Activated CD4-positive, alpha-beta T cell treated with anti-CD3 and anti-CD28 coated beads, Interleukin-2, amount 10 ng/mL, durations not matched to agents 7 days and 5 days (primary cell): ENCODE data around the gene SLC5A2. TPM values are rescaled to one million over a fixed set of nuclear protein-coding genes. Genes with fewer than 3 reads are reported as not detected.
"Not testable (repeated sequence)": the region's sequence is repeated elsewhere in the genome, so short reads cannot be mapped to it uniquely, and the experiment has no call there.

Experiments used
- CTCF ChIA-PET: fragments of 350-600 bp; sonication (Branson Sonifier 250); formaldehyde crosslinking; loops from one replicate; lab custom pipeline; 2021; ENCODE audit warnings: antibody characterized with exemption; lab: Charles Lee
- POLR2A ChIA-PET: fragments of 350-600 bp; sonication (Branson Sonifier 250); formaldehyde crosslinking; loops from one replicate; lab custom pipeline; 2021; ENCODE audit warnings: antibody characterized with exemption; lab: Charles Lee
- DNase-seq: peaks from one replicate; pipeline ENCODE4 v3.0.0-alpha.2; 2020
- H3K27ac Mint-ChIP-seq: one replicate; pipeline ENCODE4 v1.8.0; 2021; ENCODE audit warnings: mild to moderate bottlenecking, moderate library complexity, mixed read lengths
- H3K27me3 Mint-ChIP-seq: one replicate; pipeline ENCODE4 v1.8.0; 2021; ENCODE audit warnings: mixed read lengths
- H3K36me3 Mint-ChIP-seq: one replicate; pipeline ENCODE4 v1.8.0; 2021; ENCODE audit warnings: low read depth, mixed read lengths
- H3K4me1 Mint-ChIP-seq: one replicate; pipeline ENCODE4 v1.8.0; 2021; ENCODE audit warnings: mixed read lengths
- H3K4me3 Mint-ChIP-seq: one replicate; pipeline ENCODE4 v1.8.0; 2021; ENCODE audit warnings: mild to moderate bottlenecking, moderate library complexity, mixed read lengths
- H3K9me3 Mint-ChIP-seq: one replicate; pipeline ENCODE4 v1.8.0; 2021; ENCODE audit warnings: mixed read lengths
- total RNA-seq, 2 experiments: library from RNA; stranded (reverse); gene quantifications; one replicate each; pipeline ENCODE4 v1.2.3, GENCODE V29; 2021

The SLC5A2 gene
- total RNA-seq, 2 experiments from 2014 or later: 0.52 TPM; not detected in 1

GRCh38 chr16:31530405-31530804, 47.5 kb downstream of the SLC5A2 start:
- H3K9me3 Mint-ChIP-seq: no peaks in the 10 kb centered on the region
- POLR2A ChIA-PET: no interaction called here
- no peaks in the 10 kb centered on the region for H3K4me1 Mint-ChIP-seq
- H3K27me3 Mint-ChIP-seq: peaks cover 24% of the 10 kb centered on the region
- H3K27ac Mint-ChIP-seq: no peak overlapping the region
- DNase-seq: no peak
- CTCF ChIA-PET: no interaction called here
- H3K4me3 Mint-ChIP-seq: no peak overlapping the region
- H3K36me3 Mint-ChIP-seq: no peaks in the 10 kb centered on the region

DNA sequence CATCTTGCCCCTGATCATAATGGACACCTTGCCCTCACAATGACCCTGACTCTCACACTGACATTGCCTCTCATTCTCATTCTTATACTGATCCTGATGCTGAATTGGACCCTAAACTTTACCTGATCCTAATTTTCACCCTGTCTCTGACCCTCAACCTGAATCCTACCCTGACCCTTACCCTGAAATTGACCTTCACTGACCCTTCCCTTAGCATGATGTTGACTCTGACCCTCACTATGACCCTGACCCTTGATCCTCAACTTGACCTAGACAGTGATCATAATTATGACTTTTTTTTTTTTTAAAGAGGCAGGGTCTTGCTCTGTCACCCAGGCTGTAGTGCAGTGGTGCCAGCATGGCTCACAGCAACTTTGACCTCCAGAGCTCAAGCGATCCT, 48.2 kb downstream of the SLC5A2 start:
- POLR2A ChIA-PET: no interaction called here
- H3K4me1 Mint-ChIP-seq: no peaks in the 10 kb centered on the region

GRCh38 chr16:31532120-31532519, 49.2 kb downstream of the SLC5A2 start:
- DNase-seq: no peak
- Mint-ChIP-seq H3K36me3 (no peaks in the 10 kb centered on the region), H3K4me3 (no peak overlapping the region), H3K27ac (no peak overlapping the region), H3K4me1 (no peaks in the 10 kb centered on the region), H3K27me3 (peaks cover 32% of the 10 kb centered on the region), H3K9me3 (no peaks in the 10 kb centered on the region)
- CTCF ChIA-PET: no interaction called here
- POLR2A ChIA-PET: no interaction called here

More for the DNA sequence above, 48.2 kb downstream of the SLC5A2 start:
- H3K9me3 Mint-ChIP-seq: no peaks in the 10 kb centered on the region
- CTCF ChIA-PET: interaction anchor here (0.7 kb wide), 1 partner anchor 10 kb away, joined by 3 read pairs; no protein-coding TSS in a partner anchor
- H3K36me3 Mint-ChIP-seq: no peaks in the 10 kb centered on the region
- H3K4me3 Mint-ChIP-seq: no peak overlapping the region
- no peak overlapping the region for H3K27ac Mint-ChIP-seq
- no peak for DNase-seq
- peaks cover 29% of the 10 kb centered on the region for H3K27me3 Mint-ChIP-seq

- Mint-ChIP-seq H3K36me3 (no peaks in the 10 kb centered on the region), H3K27ac (no peak overlapping the region), H3K4me1 (no peaks in the 10 kb centered on the region), H3K4me3 (no peak overlapping the region), H3K27me3 (peaks cover 32% of the 10 kb centered on the region), H3K9me3 (no peaks in the 10 kb centered on the region)
- CTCF ChIA-PET: no interaction called here
- no peak for DNase-seq
- POLR2A ChIA-PET: no interaction called here
These were observed 50.0 kb downstream of the SLC5A2 start for GRCh38 chr16:31532896-31533295.

- peaks cover 4% of the 10 kb centered on the region for H3K9me3 Mint-ChIP-seq
- CTCF ChIA-PET: interaction anchor here (1.1 kb wide), 1 partner anchor 41 kb away, joined by 4 read pairs; no protein-coding TSS in a partner anchor
- H3K36me3 Mint-ChIP-seq: no peaks in the 10 kb centered on the region
- POLR2A ChIA-PET: no interaction called here
- no peaks in the 10 kb centered on the region for H3K4me1 Mint-ChIP-seq
- no peak overlapping the region for H3K4me3 Mint-ChIP-seq
- no peak overlapping the region for H3K27ac Mint-ChIP-seq
- no peak for DNase-seq
- H3K27me3 Mint-ChIP-seq: peaks cover 24% of the 10 kb centered on the region
These were observed 52.8 kb downstream of the SLC5A2 start for GRCh38 chr16:31535737-31536136.

DNA sequence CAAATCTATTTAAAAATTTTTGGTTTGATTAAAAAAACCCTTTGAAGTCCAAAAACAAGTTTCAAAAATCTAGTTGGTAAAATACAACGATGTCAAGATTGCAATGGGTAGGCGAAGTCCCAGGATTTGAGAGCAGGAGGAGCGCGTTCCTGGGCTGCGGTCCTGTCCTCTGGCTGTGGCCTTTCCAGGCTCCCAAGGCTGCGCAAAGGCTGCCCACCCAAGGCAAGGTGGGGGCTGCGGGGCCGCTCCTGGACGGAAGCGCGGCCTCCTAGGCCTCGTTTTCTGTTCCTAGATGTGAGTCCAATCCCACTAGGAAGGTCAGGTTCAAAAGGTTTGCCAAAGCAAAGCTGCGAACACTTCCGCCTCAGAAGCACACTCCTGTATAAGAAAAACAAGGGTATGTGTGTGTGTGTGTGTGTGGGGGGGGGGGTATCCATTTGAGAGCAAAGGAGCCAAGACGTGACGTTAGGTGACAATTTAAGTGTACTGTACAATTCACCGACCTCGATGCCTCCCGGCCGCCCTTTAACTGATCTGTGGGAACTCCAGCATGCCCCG, 54.0 kb downstream of the SLC5A2 start:
- Mint-ChIP-seq H3K27me3 (peaks cover 24% of the 10 kb centered on the region), H3K4me3 (no peak overlapping the region), H3K9me3 (peaks cover 4% of the 10 kb centered on the region), H3K4me1 (no peaks in the 10 kb centered on the region), H3K36me3 (no peaks in the 10 kb centered on the region), H3K27ac (no peak overlapping the region)
- CTCF ChIA-PET: interaction anchor here (0.6 to 1.1 kb wide), 2 partner anchors 35 to 42 kb away, joined by 4 to 5 read pairs; no protein-coding TSS in a partner anchor
- POLR2A ChIA-PET: no interaction called here
- no peak for DNase-seq

- POLR2A ChIA-PET: no interaction called here
- H3K27ac Mint-ChIP-seq: no peak overlapping the region
- H3K36me3 Mint-ChIP-seq: no peaks in the 10 kb centered on the region
- DNase-seq: no peak
- H3K9me3 Mint-ChIP-seq: peaks cover 7% of the 10 kb centered on the region
- CTCF ChIA-PET: no interaction called here
- H3K27me3 Mint-ChIP-seq: peaks cover 24% of the 10 kb centered on the region
- H3K4me1 Mint-ChIP-seq: no peaks in the 10 kb centered on the region
- no peak overlapping the region for H3K4me3 Mint-ChIP-seq
These were observed 54.7 kb downstream of the SLC5A2 start for GRCh38 chr16:31537362-31538242.

DNA sequence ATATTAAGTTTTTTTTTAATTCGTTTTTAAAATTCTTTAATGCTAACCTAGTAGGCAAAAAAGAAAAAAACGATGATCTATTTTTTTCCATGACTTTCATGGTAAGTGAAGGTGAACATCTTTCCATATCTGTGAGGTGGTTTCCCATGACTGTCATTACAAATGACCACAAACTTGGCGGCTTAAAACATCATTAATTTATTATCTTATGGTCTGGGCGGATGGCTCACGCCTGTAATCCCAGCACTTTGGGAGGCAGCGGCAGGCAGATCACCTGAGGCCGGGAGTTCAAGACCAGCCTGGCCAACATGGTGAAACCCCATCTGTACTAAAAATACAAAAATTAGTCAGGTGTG, 55.3 kb downstream of the SLC5A2 start:
- DNase-seq, H3K36me3 Mint-ChIP-seq, H3K4me3 Mint-ChIP-seq, H3K27ac Mint-ChIP-seq, H3K9me3 Mint-ChIP-seq, H3K4me1 Mint-ChIP-seq, POLR2A ChIA-PET, CTCF ChIA-PET: not testable (repeated sequence)
- peaks cover 24% of the 10 kb centered on the region for H3K27me3 Mint-ChIP-seq

DNA sequence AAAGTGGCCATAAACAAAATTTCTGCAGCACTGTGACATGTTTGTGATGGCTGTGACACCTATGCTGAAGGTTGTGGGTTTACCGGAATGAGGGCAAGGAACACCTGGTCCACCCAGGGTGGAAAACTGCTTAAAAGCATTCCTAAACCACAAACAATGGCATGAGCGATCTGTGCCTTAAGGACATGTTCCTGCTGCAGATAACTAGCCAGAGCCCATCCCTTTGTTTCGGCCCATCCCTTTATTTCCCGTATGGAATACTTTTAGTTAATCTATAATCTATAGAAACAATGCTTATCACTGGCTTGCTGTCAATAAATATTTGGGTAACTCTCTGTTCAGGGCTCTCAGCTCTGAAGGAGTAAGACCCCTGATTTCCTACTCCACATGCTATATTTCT, 56.8 kb downstream of the SLC5A2 start:
- H3K36me3 Mint-ChIP-seq, DNase-seq, H3K4me3 Mint-ChIP-seq, CTCF ChIA-PET, POLR2A ChIA-PET, H3K4me1 Mint-ChIP-seq, H3K9me3 Mint-ChIP-seq, H3K27ac Mint-ChIP-seq: not testable (repeated sequence)
- peaks cover 24% of the 10 kb centered on the region for H3K27me3 Mint-ChIP-seq

Other genes starting within 250 kb of the SLC5A2 start
- 10 to 100 TPM; 22.0 to 22.6 TPM for gene ITGAM, start 223.1 kb upstream of the SLC5A2 start, total RNA-seq
- 1 to 10 TPM; 2.9 to 3.1 TPM for gene ITGAX, start 127.9 kb upstream of the SLC5A2 start, total RNA-seq
- gene ITGAD, start 89.8 kb upstream of the SLC5A2 start, total RNA-seq: not detected
- gene COX6A2, start 54.8 kb upstream of the SLC5A2 start, total RNA-seq: not detected
- under 1 TPM; 0.07 to 0.12 TPM for gene ZNF843, start 40.3 kb upstream of the SLC5A2 start, total RNA-seq
- 10 to 100 TPM; 11.4 to 12.3 TPM for gene ARMC5, start 23.6 kb upstream of the SLC5A2 start, total RNA-seq
- gene TGFB1I1, start 11.0 kb upstream of the SLC5A2 start, total RNA-seq: under 1 TPM; 0.20 to 0.48 TPM
- gene RUSF1, start 25.3 kb downstream of the SLC5A2 start, total RNA-seq: 10 to 100 TPM; 39.5 to 43.7 TPM
- gene AHSP, start 44.8 kb downstream of the SLC5A2 start, total RNA-seq: not detected